IPS-18c (cell line): ENCODE results near the gene DTNB.
A peak's percentile ranks its signal among the peaks of the same experiment; 100 is the strongest.
"Not testable (repeated sequence)": the region's sequence is repeated elsewhere in the genome, so short reads cannot be mapped to it uniquely, and the experiment has no call there.

Experiments used
- H3K4me3 ChIP-seq: 2 replicates; pipeline ENCODE4 v1.7.0; 2013; ENCODE audit warnings: low read depth, mild to moderate bottlenecking, low read length, moderate library complexity; ENCODE audit not compliant: insufficient read depth
- H3K9me3 ChIP-seq: one replicate; pipeline ENCODE4 v1.6.1; 2013; ENCODE audit warnings: mild to moderate bottlenecking, low read length, moderate library complexity; ENCODE audit not compliant: control insufficient read depth, insufficient read depth

Gene DTNB

DNA sequence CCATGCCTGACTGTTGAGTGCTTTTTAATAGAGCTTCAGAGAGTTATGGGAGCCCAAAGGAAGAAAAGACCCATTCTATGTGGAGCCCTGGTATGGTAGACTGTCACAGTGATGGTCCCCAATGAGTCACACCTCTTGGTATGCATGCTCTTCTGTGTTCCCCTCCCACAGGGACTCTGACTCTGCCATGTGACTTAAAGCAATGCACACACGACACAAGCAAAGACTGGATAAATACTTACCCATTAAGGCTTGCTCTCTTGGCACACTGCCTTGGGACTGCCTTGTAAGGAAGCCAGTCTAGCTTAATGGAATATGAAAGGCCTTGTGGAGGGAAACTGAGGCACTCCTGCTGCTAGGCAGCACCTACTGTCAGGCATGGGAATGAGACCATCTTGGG is 16.7 kb upstream of the DTNB start:
- H3K9me3 ChIP-seq, result no peaks in the 10 kb centered on the region
- no peak overlapping the region for H3K4me3 ChIP-seq

DNA sequence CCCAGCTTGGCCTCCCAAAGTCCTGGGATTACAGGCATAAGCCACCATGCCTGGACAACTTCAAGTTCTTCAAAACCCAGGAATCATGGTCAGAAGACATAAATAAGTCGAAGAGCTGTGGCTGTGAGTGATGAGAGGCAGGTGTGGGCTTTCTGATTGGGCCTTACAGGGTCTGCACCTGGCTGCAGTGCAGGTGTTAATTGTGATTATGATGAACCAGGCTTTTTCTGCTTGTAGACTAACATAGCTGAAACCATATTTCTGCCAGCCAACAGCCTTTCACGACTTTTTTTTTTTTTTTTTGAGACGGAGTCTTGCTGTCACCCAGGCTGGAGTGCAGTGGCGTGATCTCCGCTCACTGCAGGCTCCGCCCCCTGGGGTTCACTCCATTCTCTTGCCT is 14.9 kb upstream of the DTNB start:
- H3K9me3 ChIP-seq, result no peaks in the 10 kb centered on the region
- H3K4me3 ChIP-seq, result no peak overlapping the region

DNA sequence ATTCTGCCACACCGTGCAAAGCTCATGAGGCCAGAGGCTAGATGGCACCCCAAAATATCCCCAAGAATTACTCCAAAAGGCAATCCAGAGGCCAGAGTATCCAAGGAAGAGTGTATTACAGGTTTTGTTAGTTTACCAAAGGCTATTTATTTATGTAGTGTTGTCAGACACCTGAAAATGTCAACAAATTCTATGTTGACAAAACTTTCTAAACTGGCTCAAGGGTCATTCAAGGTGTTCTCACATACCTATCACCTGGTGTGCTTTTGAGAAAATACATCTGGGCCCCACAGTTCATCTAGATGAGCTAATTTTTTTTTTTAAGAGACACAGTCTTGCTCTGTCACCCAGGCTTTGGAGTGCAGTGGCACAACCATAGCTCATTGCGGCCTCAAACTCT is 12.4 kb upstream of the DTNB start:
- no peak overlapping the region for H3K4me3 ChIP-seq
- no peaks in the 10 kb centered on the region for H3K9me3 ChIP-seq

DNA sequence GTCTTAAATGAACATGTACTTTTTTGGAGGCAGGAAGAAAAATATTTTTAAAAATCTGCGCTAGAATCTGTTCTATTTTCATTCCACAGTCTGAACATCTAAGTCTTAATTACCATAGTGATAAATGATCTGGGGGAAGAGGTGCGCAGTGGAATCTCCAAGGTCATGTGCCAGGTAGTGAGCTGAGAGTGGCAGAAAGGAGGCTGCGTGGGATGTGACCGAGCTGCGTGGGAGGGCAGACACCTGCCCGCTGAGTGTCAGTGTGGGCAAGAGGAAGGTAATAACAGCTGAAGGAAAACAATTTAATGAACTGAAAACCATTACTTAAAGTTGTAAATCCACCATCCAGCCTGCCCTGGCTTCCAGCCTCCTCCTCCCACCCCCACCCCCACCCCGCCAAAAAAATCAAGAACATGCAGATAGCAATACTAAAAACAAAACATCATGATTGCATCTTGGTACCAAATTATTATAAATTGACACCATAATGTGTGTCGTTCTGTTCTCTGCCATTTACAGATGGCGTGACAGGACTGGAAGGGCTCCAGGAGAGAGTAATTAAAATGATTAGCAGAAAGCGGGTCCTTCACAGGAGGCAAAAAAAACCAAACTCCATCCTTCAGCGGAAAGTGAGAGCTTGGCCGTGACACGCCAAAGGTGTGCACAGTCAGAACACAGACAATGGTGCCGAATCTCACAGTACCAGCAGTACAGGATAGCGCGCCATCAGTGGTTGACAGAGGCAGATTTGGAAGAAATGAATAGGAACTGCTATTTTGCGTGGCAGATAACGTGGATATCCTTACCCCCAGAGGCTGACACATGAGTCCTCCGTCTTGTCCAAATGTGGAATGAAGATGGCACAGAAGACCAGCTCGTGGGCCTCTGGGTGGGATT is 11.4 kb upstream of the DTNB start:
- H3K4me3 ChIP-seq, result no peak overlapping the region

DNA sequence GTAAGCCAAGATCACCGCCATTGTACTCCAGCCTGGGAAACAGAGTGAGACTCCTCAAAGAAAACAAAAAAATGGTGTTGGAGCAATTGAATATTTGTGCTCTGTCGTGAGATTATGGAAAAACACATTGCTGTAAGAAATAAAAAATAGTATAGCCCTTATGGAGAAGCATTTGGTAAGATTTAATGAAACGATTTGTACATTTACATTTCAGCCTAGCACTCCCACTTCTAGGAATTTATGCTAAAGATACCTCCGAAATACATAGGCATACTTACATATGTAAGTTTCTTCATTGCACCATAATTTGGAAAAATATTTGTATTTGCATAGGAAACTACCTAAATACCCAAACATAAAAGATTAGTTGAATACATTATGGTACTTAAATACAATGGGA is 8.7 kb upstream of the DTNB start:
- no peak overlapping the region for H3K4me3 ChIP-seq
- no peaks in the 10 kb centered on the region for H3K9me3 ChIP-seq

More for the DNA sequence above, 11.4 kb upstream of the DTNB start:
- H3K9me3 ChIP-seq, result no peaks in the 10 kb centered on the region

DNA sequence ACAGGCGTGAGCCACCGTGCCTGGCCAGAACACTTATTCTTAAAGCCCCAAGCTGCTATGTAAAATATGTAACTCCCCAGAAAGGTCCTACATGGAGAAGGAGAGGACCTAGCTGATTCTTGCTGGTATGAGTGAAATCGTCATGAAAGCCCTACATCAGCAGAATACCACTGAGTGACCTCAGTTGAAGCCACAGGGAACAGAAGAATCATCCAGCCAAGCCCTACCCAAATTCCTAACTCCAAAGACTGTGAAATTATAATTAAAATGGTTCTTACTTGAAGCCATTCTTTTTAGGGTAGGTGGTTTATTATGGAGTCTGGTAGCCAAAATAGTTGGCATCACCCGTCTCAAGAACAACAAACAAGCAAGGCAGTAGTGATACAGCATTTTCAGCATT is 4.5 kb upstream of the DTNB start:
- Histone ChIP-seq H3K4me3 (no peak overlapping the region), H3K9me3 (peaks cover 2% of the 10 kb centered on the region)

DNA sequence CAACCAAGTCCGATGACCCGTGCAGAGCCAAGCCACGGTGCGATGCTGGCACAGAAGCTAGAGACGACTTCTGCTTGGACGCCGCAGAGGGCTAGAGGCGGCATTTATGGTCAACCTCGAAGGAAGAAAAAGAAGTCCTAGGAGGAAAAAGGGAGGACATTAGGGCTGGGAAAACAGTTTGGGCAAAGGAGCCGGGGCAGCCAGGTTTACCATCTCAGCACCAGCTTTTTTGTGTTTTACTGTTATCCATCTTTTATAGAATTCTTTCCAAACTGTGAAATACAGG is 643 bp upstream of the DTNB start:
- Histone ChIP-seq H3K4me3 (peak overlapping the region; percentile 59), H3K9me3 (peaks cover 2% of the 10 kb centered on the region)

DNA sequence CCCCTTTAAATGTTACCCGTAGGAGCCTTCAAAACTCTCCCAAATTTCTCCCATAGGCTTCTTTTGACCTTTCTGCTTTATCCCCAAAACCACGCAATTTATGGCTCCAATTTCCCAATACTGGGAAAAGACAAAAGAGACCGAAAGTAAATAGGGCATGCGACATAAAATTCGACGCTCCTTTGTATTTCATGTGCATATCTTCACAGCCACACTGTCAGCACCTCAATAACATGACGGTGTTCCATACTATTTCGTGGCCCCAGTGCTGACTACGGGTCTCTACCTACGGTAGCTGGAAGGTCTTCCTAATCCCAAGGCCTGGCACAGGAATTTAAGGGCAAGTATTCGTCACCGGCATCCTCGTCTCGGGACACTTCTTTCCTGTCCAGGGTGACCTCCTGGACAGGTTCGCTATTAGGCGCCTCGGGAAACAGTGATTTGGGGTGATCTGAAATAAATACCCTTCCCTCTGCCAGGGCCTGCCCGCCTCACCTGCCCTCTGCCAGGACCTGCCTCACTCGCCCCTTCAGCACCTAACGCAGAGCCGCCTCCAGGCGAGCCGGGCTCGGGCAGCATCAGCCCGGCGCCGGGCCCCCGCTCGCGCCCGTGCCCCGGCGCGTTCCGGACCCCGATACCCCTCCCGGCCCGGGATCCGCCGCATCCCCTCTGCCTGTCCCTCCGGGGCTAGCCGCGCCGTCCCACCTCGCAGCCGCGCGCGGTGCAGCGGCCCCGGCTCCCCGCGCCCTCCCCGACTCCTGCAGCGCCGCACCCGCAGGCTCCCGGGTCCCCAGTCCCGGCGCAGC is 680 bp downstream of the DTNB start:
- H3K9me3 ChIP-seq, result peaks cover 2% of the 10 kb centered on the region
- H3K4me3 ChIP-seq, result peak overlapping the region; percentile 95

DNA sequence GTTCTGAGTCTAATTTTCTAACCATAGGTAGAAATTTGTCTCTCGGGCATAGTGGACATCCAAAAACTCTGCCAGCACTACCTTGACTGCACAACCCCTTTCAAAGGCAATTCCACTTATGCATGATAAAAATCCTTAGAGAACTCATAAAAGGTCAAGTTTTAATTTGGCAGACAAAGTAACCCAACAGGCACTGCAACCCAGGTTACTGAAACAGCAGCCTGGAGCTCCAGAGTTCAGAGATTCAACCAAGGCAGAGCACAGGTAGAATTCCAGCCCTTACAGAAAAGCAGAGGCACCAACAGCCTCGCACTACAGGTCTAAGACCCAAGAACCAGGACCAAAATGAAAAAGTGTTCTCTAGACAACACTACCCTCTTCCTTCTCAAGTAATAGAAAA is 1.8 kb downstream of the DTNB start:
- Histone ChIP-seq H3K9me3 (peaks cover 2% of the 10 kb centered on the region), H3K4me3 (peak overlapping the region; percentile 95; the same call in 1 of the 2 replicates)

DNA sequence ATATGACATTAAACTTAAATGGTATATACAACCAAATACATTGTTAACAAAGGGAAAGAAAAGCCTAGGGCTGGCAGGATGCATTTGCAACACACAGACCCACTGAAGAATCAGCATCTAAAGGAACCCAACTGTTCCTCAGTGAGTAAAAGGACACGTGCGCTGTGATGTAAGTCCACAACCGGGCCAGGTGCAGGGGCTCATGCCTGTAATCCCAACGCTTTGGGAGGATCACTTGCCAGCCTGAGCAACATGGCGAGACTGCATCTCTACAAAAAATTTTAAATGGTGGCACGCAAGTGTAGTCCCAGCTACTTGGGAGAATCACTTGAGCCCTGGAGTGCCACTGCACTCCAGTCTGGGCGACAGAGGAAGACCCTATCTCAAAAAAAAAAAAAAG is 3.9 kb downstream of the DTNB start:
- H3K4me3 ChIP-seq, result no peak overlapping the region
- peaks cover 2% of the 10 kb centered on the region for H3K9me3 ChIP-seq

DNA sequence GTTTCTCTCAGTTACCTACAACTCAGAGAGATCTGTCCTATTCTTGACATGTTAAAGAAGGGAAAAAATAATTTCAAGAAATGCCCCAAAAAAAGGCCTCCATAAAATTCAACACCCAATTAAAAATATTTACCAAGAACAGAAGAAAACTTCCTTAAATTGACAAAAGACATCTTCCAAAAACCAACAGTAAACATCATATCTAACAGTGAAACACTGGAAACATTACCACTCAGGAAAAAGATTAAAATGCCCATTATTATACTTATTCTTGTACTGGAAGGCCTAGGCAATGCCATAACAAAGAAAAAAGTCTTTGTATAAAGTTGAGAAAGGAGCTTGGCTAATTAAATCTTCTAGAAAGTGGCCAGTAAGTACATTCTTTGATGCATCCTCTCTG is 7.2 kb downstream of the DTNB start:
- H3K4me3 ChIP-seq, result no peak overlapping the region
- H3K9me3 ChIP-seq, result no peaks in the 10 kb centered on the region

DNA sequence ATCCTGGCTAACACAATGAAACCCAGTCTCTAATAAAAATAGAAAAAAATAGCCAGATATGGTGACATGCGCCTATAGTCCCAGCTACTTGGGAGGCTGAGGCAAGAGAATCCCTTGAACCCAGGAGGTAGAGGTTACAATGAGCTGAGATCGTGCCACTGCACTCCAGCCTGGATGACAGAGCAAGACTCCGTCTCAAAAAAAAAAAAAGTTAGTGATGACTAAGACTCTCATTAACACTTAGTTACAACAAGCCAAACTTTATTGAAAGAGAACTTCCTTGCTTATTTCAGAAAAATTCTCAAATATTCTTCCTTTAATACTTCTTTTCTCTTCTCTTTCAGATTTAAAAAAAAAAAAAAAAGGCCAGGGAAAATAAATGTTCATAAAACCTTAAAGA is 7.9 kb downstream of the DTNB start:
- not testable (repeated sequence) for H3K4me3 ChIP-seq, H3K9me3 ChIP-seq

DNA sequence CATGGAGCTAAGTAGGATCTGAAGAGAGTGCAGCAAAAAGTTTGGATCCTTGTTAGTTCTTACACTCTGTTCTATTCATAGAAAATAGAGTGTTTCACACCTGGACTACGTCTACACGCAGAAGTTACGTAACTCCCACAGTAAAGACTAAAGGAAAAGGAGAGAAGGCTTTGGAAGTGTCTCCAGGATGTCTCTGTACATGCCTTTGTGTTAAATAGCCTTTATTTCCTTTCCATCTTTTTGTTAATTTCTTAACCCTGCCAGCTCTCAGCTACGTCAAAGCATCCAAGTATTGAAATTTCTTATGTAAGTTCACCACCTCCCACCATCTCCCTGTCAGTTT is 8.4 kb downstream of the DTNB start:
- Histone ChIP-seq H3K4me3 (no peak overlapping the region), H3K9me3 (no peaks in the 10 kb centered on the region)

DNA sequence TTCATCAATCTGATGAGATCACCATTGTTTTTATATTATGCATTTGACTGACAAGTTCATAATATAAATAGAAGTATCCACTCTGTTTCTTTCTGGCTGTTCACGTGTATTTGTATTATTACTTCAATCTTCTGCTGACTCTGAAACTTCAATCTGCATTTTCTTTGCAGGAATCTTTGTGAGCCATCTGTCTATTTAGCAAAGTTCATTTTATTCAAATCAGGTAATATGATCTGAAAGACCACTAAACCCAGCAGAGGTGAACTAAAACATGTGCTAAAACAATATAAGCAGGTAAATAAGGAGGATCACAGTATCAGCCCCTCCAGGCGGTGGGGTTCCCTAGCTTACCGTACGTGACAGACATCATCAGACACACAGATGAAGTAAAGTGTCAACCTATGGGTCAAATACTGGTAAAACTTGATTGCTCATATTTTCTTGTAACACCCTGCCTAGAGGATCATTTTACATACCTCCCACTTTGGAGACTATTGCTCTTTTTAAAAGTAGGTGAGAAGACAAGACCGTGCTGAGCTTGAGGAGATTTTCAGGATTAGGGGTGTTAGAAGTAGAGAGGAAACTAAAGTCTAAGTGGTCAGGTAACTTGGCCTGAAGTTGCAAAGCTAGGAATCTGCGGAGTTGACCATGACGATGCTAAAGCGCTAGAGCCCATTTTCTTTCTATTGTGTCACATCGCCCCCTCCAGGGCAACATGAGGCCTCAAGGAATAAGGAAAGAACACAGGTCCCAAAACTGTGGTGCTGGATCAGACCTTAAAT is 9.0 kb downstream of the DTNB start:
- no peak overlapping the region for H3K4me3 ChIP-seq

DNA sequence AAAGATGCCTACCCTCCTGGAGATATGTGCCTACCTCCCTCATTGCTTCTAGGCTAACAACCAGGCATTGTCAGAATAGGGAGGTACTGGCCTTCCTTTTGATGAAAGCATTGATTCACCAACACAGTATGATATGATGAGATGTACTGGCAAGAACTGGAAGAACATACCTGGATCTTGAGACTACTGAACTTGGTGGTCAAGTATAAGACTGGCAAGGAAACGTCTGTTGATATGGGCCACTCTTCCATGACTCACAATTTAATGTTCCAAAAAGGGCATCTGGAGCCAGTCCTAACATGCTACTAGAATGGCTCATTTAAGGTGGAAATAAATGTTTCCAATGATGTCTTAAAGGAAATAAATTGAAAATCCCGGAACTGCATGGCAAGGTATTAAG is 18.1 kb downstream of the DTNB start:
- H3K9me3 ChIP-seq, result no peaks in the 10 kb centered on the region
- no peak overlapping the region for H3K4me3 ChIP-seq

More for the DNA sequence above, 9.0 kb downstream of the DTNB start:
- H3K9me3 ChIP-seq, result no peaks in the 10 kb centered on the region

DNA sequence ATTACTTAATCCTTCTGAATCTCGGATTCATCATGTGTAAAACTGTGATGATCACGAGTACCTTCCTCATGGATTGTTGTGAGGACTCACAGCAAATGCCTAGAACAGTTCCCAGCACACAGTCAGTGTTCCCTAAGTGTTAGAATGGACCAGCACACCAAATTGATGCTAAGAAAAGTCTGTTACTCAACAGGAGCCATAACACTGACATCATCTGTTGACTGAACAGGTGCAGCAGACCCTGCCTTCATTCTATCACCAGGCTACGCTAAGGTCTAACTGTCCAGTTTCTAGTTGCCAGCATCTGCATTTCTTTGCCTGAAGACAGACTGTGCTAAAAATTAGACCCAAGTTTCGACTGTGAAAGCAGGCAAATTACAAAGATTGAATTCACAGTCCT is 18.6 kb downstream of the DTNB start:
- Histone ChIP-seq H3K4me3 (no peak overlapping the region), H3K9me3 (no peaks in the 10 kb centered on the region)

DNA sequence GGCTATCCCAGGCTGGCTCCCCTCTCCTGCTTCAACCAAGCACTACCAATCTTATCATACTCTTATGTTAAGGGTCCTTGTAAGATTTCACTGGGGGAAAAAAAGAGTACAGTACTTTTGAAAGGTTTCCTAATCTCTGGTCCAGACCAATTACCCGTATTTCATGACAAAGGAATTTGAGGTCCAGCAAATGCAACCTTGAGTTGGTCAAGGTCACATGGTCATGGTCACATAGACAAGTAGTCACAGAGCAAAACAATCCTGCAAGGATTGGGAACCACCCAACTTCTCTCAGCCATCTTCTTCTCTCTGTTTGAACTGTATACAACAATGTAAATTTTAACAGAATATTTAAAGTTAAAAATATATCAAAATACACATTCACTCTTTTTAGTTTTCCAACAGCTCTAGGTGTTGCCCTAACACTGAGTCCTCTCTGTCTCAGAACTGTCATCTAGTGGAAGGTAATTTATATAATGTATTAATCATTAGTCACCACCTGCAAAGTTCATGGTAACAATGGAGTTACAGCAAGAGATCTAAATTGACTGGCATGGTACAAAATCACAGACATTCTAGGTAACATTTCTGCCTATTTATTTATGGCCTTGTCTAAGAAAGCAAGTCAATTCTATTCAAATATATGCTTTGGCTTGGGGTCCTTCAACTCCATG is 21.5 kb downstream of the DTNB start:
- Histone ChIP-seq H3K9me3 (no peaks in the 10 kb centered on the region), H3K4me3 (no peak overlapping the region)
